GM12878 (cell line): ENCODE measurements around the gene PPP4C. TPM values are rescaled to one million over a fixed set of nuclear protein-coding genes. Genes with fewer than 3 reads are reported as not detected.
A peak's percentile ranks its signal among the peaks of the same experiment; 100 is the strongest.

Source experiments
- BCL11A ChIP-seq: IDR thresholded peaks from 2 replicates; pipeline ENCODE4 v1.6.1; 2011; ENCODE audit warnings: low read depth, low read length
- BMI1 ChIP-seq: fragments of 450-650 bp; IDR thresholded peaks from 2 replicates; pipeline ENCODE4 v1.6.1; 2016; ENCODE audit warnings: mild to moderate bottlenecking, moderate library complexity, borderline replicate concordance
- BRCA1 ChIP-seq: IDR thresholded peaks from 2 replicates; pipeline ENCODE4 v1.6.1; 2011; ENCODE audit warnings: low read depth, low read length, improper control_type of control experiment
- CBX3 ChIP-seq: fragments of 200-600 bp; sonication (generic); IDR thresholded peaks from 2 replicates; pipeline ENCODE4 v1.6.1; 2016; ENCODE audit warnings: low read depth, borderline replicate concordance
- DPF2 ChIP-seq: fragments of 450-650 bp; IDR thresholded peaks from 2 replicates; pipeline ENCODE4 v1.6.1; 2017; ENCODE audit warnings: mild to moderate bottlenecking
- EZH2 ChIP-seq: IDR thresholded peaks from 2 replicates; pipeline ENCODE4 v1.6.1; 2012; ENCODE audit warnings: low read depth, mild to moderate bottlenecking, control low read depth, inconsistent platforms, low read length, borderline replicate concordance; ENCODE audit not compliant: control insufficient read depth
- GATAD2B ChIP-seq: fragments of 450-650 bp; conservative IDR thresholded peaks from 2 replicates; pipeline ENCODE4 v1.6.1; 2017; ENCODE audit warnings: low read depth, mild to moderate bottlenecking, moderate library complexity
- IKZF1 ChIP-seq: fragments of 450-650 bp; conservative IDR thresholded peaks from 2 replicates; pipeline ENCODE4 v1.6.1; 2017; ENCODE audit warnings: antibody characterized with exemption, mild to moderate bottlenecking
- IKZF2 ChIP-seq, 2 experiments: fragments of 450-650 bp; IDR thresholded peaks; 2 replicates each; pipeline ENCODE4 v1.6.1; 2017; ENCODE audit warnings: mild to moderate bottlenecking in 2 of 2, moderate library complexity in 2 of 2
- IRF4 ChIP-seq: IDR thresholded peaks from 2 replicates; pipeline ENCODE4 v1.6.1; 2011; ENCODE audit warnings: low read depth, low read length
- LARP7 ChIP-seq: fragments of 450-650 bp; IDR thresholded peaks from 2 replicates; pipeline ENCODE4 v1.6.1; 2017; ENCODE audit warnings: mild to moderate bottlenecking
- NFIC ChIP-seq: IDR thresholded peaks from 2 replicates; pipeline ENCODE4 v1.6.1; 2012; ENCODE audit warnings: low read depth, mild to moderate bottlenecking, inconsistent platforms, low read length, moderate library complexity
- NFYA ChIP-seq: IDR thresholded peaks from 2 replicates; pipeline ENCODE4 v1.6.1; 2011; ENCODE audit warnings: low read depth, mild to moderate bottlenecking, low read length, improper control_type of control experiment, borderline replicate concordance
- NR2F1 ChIP-seq: fragments of 450-650 bp; conservative IDR thresholded peaks from 2 replicates; pipeline ENCODE4 v1.6.1; 2017; ENCODE audit warnings: mild to moderate bottlenecking
- POU2F2 ChIP-seq: IDR thresholded peaks from 3 replicates; pipeline ENCODE4 v1.6.1; 2011; ENCODE audit warnings: low read depth, mild to moderate bottlenecking, low read length, borderline replicate concordance
- RAD51 ChIP-seq: fragments of 450-650 bp; IDR thresholded peaks from 2 replicates; pipeline ENCODE4 v1.6.1; 2016; ENCODE audit warnings: moderate library complexity, mild to moderate bottlenecking, inconsistent platforms
- SIX5 ChIP-seq: IDR thresholded peaks from 2 replicates; pipeline ENCODE4 v1.6.1; 2011; ENCODE audit warnings: mild to moderate bottlenecking, low read depth, low read length, moderate library complexity; ENCODE audit not compliant: severe bottlenecking
- SMAD5 ChIP-seq: IDR thresholded peaks from 2 replicates; pipeline ENCODE4 v1.6.1; 2016; ENCODE audit warnings: antibody characterized with exemption, low read depth
- SP1 ChIP-seq: IDR thresholded peaks from one replicate; pipeline ENCODE4 v1.6.1; 2011; ENCODE audit warnings: low read depth, low read length
- TCF12 ChIP-seq: IDR thresholded peaks from 2 replicates; pipeline ENCODE4 v1.6.1; 2011; ENCODE audit warnings: low read depth, mild to moderate bottlenecking, low read length
- ZNF622 ChIP-seq: fragments of 450-650 bp; IDR thresholded peaks from 2 replicates; pipeline ENCODE4 v1.6.1; 2017; ENCODE audit warnings: mild to moderate bottlenecking, inconsistent platforms
- polyA plus RNA-seq, 11 experiments: library from polyadenylated mRNA; depleted of rRNA in 4 of 11; unstranded in 6 of 11; stranded (reverse) in 5 of 11; fragments of >200 nt; fragmentation: Nextera tagmentation in 4 of 11; fragmentation: Illumina TruSeq in 1 of 11; extraction: Ambion mirVana in 4 of 11; extraction: Trizol in 1 of 11; gene quantifications; 1 replicate in 1 of 11; 2 replicates in 10 of 11; pipeline versions ENCODE4 v1.2.1 to v1.2.3, GENCODE V29; 2011 to 2016; ENCODE audit warnings: inconsistent platforms in 2 of 11, missing spikeins in 2 of 11, low read depth in 1 of 11
- total RNA-seq, 4 experiments: library from RNA; depleted of rRNA in 3 of 4; stranded (reverse); fragments of >200 nt in 3 of 4; fragmentation: Illumina TruSeq in 1 of 4; extraction: Trizol in 1 of 4; gene quantifications; 2 replicates each; pipeline versions ENCODE4 v1.2.1 to v1.2.3, GENCODE V29; 2013 to 2021
- TF ChIP-seq, protein P1 (sequence below): fragments of 450-650 bp; IDR thresholded peaks from 2 replicates; pipeline ENCODE4 v1.6.1; 2017; ENCODE audit warnings: mild to moderate bottlenecking, moderate library complexity
- TF ChIP-seq, protein P2 (sequence below): IDR thresholded peaks from 2 replicates; pipeline ENCODE4 v1.6.1; 2012; ENCODE audit warnings: low read depth, low read length, improper control_type of control experiment

Gene PPP4C
- total and polyA plus RNA-seq, 10 of the 15 experiments (the other 5 are each of a cell fraction or from before 2014, with no cell fraction given): 2.7 to 240 (median 124) TPM

- peak; percentile 52; the same call in 1 of the 2 replicates for TF ChIP-seq LARP7
- TF ChIP-seq RAD51: no peak
- TF ChIP-seq EZH2: no peak
- TF ChIP-seq SP1: peak; percentile 20
- TF ChIP-seq GATAD2B: peak; percentile 80
- TF ChIP-seq NFYA: no peak
- TF ChIP-seq, protein P1, sequence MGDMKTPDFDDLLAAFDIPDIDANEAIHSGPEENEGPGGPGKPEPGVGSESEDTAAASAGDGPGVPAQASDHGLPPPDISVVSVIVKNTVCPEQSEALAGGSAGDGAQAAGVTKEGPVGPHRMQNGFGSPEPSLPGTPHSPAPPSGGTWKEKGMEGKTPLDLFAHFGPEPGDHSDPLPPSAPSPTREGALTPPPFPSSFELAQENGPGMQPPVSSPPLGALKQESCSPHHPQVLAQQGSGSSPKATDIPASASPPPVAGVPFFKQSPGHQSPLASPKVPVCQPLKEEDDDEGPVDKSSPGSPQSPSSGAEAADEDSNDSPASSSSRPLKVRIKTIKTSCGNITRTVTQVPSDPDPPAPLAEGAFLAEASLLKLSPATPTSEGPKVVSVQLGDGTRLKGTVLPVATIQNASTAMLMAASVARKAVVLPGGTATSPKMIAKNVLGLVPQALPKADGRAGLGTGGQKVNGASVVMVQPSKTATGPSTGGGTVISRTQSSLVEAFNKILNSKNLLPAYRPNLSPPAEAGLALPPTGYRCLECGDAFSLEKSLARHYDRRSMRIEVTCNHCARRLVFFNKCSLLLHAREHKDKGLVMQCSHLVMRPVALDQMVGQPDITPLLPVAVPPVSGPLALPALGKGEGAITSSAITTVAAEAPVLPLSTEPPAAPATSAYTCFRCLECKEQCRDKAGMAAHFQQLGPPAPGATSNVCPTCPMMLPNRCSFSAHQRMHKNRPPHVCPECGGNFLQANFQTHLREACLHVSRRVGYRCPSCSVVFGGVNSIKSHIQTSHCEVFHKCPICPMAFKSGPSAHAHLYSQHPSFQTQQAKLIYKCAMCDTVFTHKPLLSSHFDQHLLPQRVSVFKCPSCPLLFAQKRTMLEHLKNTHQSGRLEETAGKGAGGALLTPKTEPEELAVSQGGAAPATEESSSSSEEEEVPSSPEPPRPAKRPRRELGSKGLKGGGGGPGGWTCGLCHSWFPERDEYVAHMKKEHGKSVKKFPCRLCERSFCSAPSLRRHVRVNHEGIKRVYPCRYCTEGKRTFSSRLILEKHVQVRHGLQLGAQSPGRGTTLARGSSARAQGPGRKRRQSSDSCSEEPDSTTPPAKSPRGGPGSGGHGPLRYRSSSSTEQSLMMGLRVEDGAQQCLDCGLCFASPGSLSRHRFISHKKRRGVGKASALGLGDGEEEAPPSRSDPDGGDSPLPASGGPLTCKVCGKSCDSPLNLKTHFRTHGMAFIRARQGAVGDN: peak; percentile 72
- TF ChIP-seq CBX3: no peak
- peak; percentile 77 for TF ChIP-seq IKZF1
- TF ChIP-seq BRCA1: no peak
- TF ChIP-seq NR2F1: no peak; the same call in 1 of the 2 replicates
- TF ChIP-seq BCL11A: no peak
- TF ChIP-seq IRF4: no peak
- TF ChIP-seq NFIC: no peak
- peak; percentile 31 to 33; a peak in 2 of 4 replicates for TF ChIP-seq IKZF2 (IDR thresholded peaks at IDR 0.05)
- TF ChIP-seq BMI1: no peak
- peak; percentile 92 for TF ChIP-seq TCF12
- TF ChIP-seq DPF2: peak; percentile 52; the same call in 1 of the 2 replicates
- TF ChIP-seq ZNF622: no peak
- TF ChIP-seq, protein P2, sequence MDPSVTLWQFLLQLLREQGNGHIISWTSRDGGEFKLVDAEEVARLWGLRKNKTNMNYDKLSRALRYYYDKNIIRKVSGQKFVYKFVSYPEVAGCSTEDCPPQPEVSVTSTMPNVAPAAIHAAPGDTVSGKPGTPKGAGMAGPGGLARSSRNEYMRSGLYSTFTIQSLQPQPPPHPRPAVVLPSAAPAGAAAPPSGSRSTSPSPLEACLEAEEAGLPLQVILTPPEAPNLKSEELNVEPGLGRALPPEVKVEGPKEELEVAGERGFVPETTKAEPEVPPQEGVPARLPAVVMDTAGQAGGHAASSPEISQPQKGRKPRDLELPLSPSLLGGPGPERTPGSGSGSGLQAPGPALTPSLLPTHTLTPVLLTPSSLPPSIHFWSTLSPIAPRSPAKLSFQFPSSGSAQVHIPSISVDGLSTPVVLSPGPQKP: no peak; the same call in 1 of the 2 replicates
- no peak for TF ChIP-seq SMAD5
- TF ChIP-seq POU2F2: peak; percentile 90; the same call in 2 of the 3 replicates
- no peak for TF ChIP-seq SIX5
Measured at GRCh38 chr16:30096105-30096861, 20.5 kb downstream of the PPP4C start, which contains the start of gene YPEL3 (continued).
